KG1 (cell line): Measurements from ENCODE around the gene PPP3CA.

Experiments used
- DNase-seq: peaks from one replicate; lab custom pipeline; 2025; lab: John Stamatoyannopoulos, UW

PPP3CA gene

GRCh38 chr4:101347267-101347556 lies at the start of gene PPP3CA:
Gene PPP3CA, minus strand, starts transcription at chr4:101347526.
- no peak for DNase-seq

- no peak for DNase-seq
Measured at GRCh38 chr4:101393256-101393655, 45.9 kb upstream of the PPP3CA start.

GRCh38 chr4:101370663-101371210 lies 23.4 kb upstream of the PPP3CA start:
- no peak for DNase-seq

GRCh38 chr4:101367201-101367600 lies 19.9 kb upstream of the PPP3CA start:
- no peak for DNase-seq

- no peak for DNase-seq
Measured at GRCh38 chr4:101366331-101366730, 19.0 kb upstream of the PPP3CA start.

- no peak for DNase-seq
Measured at GRCh38 chr4:101357751-101358150, 10.4 kb upstream of the PPP3CA start.

GRCh38 chr4:101356928-101357327 lies 9.6 kb upstream of the PPP3CA start:
- DNase-seq = no peak

- no peak for DNase-seq
Measured at GRCh38 chr4:101355767-101356702, 8.7 kb upstream of the PPP3CA start.

GRCh38 chr4:101355246-101355645 lies 7.9 kb upstream of the PPP3CA start:
- no peak for DNase-seq

- no peak for DNase-seq
Measured at GRCh38 chr4:101349801-101350064, 2.4 kb upstream of the PPP3CA start.

GRCh38 chr4:101348995-101349800 lies 1.9 kb upstream of the PPP3CA start:
- no peak for DNase-seq

GRCh38 chr4:101348367-101348827 lies 1.1 kb upstream of the PPP3CA start:
- DNase-seq = no peak

- DNase-seq = peak; percentile 79
Measured at GRCh38 chr4:101347557-101348366, 436 bp upstream of the PPP3CA start.

- DNase-seq = no peak
Measured at GRCh38 chr4:101346351-101347266, 717 bp downstream of the PPP3CA start.

- DNase-seq = peak; percentile 51
Measured at GRCh38 chr4:101345596-101346350, 1.6 kb downstream of the PPP3CA start.

- no peak for DNase-seq
Measured at GRCh38 chr4:101345271-101345595, 2.1 kb downstream of the PPP3CA start.

GRCh38 chr4:101339332-101339731 lies 8.0 kb downstream of the PPP3CA start:
- no peak for DNase-seq

GRCh38 chr4:101337688-101338087 lies 9.6 kb downstream of the PPP3CA start:
- no peak for DNase-seq

- no peak for DNase-seq
Measured at GRCh38 chr4:101334963-101335572, 12.3 kb downstream of the PPP3CA start.

GRCh38 chr4:101332424-101332823 lies 14.9 kb downstream of the PPP3CA start:
- no peak for DNase-seq
